NCI-H146 (cell line): ENCODE data around the gene SCIN.

Source experiments
- DNase-seq: peaks from one replicate; lab custom pipeline; 2025; lab: John Stamatoyannopoulos, UW

SCIN gene

GRCh38 chr7:12567015-12567414, 3.5 kb upstream of the SCIN start:
- DNase-seq = no peak

GRCh38 chr7:12569673-12570072, 847 bp upstream of the SCIN start:
- DNase-seq = peak; percentile 42

GRCh38 chr7:12570168-12570533, 369 bp upstream of the SCIN start:
- DNase-seq = peak; percentile 39

GRCh38 chr7:12571691-12572090, 1.2 kb downstream of the SCIN start:
- no peak for DNase-seq

- no peak for DNase-seq
Observed at GRCh38 chr7:12572941-12573575, 2.5 kb downstream of the SCIN start.

- DNase-seq = no peak
Observed at GRCh38 chr7:12573885-12574284, 3.4 kb downstream of the SCIN start.

- DNase-seq = no peak
Observed at GRCh38 chr7:12578930-12579640, 8.6 kb downstream of the SCIN start.

GRCh38 chr7:12581897-12582296, 11.4 kb downstream of the SCIN start:
- no peak for DNase-seq

- DNase-seq = no peak
Observed at GRCh38 chr7:12582362-12582761, 11.8 kb downstream of the SCIN start.

GRCh38 chr7:12583176-12583575, 12.7 kb downstream of the SCIN start:
- no peak for DNase-seq

- DNase-seq = no peak
Observed at GRCh38 chr7:12583922-12584321, 13.4 kb downstream of the SCIN start.

GRCh38 chr7:12584930-12585329, 14.4 kb downstream of the SCIN start:
- no peak for DNase-seq

GRCh38 chr7:12586271-12586670, 15.8 kb downstream of the SCIN start:
- no peak for DNase-seq

GRCh38 chr7:12588259-12588904, 17.9 kb downstream of the SCIN start:
- DNase-seq = no peak

GRCh38 chr7:12590559-12590958, 20.0 kb downstream of the SCIN start:
- no peak for DNase-seq

- no peak for DNase-seq
Observed at GRCh38 chr7:12594122-12594897, 23.8 kb downstream of the SCIN start.

GRCh38 chr7:12595148-12595547, 24.6 kb downstream of the SCIN start:
- DNase-seq = no peak

GRCh38 chr7:12596225-12596790, 25.8 kb downstream of the SCIN start:
- DNase-seq = no peak

- DNase-seq = no peak
Observed at GRCh38 chr7:12601302-12601869, 30.9 kb downstream of the SCIN start.

- peak; percentile 94 for DNase-seq
Observed at GRCh38 chr7:12607134-12607533, 36.6 kb downstream of the SCIN start.

GRCh38 chr7:12609561-12609960, 39.0 kb downstream of the SCIN start:
- no peak for DNase-seq

GRCh38 chr7:12610899-12611298, 40.4 kb downstream of the SCIN start:
- DNase-seq = no peak
